ENCODE measurements around the gene STRA8. TPM values are rescaled to one million over a fixed set of nuclear protein-coding genes. Genes with fewer than 3 reads are reported as not detected.

STRA8 gene
- total RNA-seq, 4 donors from 2014 or later = 6.8 TPM; not detected in 3

DNA sequence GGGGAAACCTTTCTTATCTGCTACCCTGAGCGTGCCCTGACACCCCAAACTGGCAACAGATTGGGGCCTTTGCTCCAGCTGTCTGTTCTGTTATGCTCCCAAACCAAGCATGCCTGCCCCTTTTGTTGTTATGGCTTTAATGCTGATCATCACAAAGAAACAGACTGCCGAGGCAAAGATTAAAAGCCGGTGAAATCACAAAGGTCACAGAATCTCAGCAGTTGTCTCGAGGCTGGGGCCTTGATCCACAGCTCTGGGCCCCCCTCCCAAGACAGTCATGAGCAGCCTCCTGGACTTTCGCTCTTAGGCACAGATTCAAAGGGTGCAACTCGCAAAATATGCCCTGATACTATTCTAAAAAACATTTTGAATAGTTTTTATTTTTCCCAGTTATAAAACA, 65.6 kb downstream of the STRA8 start:
- Histone ChIP-seq H3K27me3 (no peaks in the 10 kb centered on the region), H3K4me3 (no peak overlapping the region), H3K4me1 (no peaks in the 10 kb centered on the region), H3K36me3 (no peaks in the 10 kb centered on the region), H3K9me3 (no peaks in the 10 kb centered on the region), H3K27ac (no peak overlapping the region)
- TF ChIP-seq EP300 (IDR thresholded peaks at IDR 0.05) = no peak
- TF ChIP-seq POLR2AphosphoS5 (IDR thresholded peaks at IDR 0.05) = no peak
- TF ChIP-seq, protein P1, sequence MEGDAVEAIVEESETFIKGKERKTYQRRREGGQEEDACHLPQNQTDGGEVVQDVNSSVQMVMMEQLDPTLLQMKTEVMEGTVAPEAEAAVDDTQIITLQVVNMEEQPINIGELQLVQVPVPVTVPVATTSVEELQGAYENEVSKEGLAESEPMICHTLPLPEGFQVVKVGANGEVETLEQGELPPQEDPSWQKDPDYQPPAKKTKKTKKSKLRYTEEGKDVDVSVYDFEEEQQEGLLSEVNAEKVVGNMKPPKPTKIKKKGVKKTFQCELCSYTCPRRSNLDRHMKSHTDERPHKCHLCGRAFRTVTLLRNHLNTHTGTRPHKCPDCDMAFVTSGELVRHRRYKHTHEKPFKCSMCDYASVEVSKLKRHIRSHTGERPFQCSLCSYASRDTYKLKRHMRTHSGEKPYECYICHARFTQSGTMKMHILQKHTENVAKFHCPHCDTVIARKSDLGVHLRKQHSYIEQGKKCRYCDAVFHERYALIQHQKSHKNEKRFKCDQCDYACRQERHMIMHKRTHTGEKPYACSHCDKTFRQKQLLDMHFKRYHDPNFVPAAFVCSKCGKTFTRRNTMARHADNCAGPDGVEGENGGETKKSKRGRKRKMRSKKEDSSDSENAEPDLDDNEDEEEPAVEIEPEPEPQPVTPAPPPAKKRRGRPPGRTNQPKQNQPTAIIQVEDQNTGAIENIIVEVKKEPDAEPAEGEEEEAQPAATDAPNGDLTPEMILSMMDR (IDR thresholded peaks at IDR 0.05) = no peak
- no peak for TF ChIP-seq POLR2A (IDR thresholded peaks at IDR 0.05)
- DNase-seq (ENCODE audit: low spot score in 2 of 2) = no peak
- WGBS = 73% methylated on average over 6 of the region's 6 CpGs

DNA sequence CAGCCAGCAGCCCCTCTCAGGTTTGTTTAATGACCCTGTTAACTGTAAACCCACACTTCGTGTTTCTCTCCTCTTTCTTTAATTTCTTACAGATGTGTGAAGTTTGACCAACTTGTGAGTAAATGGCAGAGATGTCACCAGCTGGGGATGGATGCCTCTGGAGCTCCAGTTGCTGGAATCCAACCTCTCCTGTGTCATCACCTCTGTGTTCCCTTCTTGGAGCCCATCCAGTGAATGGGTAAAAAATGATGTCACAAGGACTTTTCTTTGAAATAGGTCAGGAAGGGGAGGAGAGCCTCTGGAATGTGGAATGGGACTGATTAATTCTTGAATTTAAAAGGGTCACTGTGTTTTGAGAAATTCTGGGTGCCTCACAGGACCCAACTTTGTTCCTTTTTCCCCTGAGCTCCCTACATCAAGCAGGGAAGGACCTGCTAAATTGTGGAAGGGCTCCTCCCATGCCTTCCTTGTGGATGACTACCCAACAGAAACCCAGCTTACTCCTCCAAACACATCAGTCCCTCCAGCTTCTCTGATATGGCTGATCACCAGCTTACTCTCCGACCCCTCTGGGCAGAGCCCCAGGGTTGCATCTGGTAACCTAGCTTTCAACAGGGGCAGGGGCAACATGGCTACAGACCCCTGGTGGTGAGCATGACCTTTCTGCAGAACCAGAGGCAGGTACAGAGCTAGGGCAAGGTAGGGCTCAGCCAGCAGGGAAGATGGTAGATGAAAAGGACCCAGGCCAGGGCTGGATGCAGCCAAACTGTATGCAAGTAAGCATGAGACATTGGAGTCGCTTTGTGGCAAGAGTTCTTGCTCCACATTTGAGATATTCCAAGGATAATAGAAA, 67.5 kb downstream of the STRA8 start:
- no peaks in the 10 kb centered on the region for H3K36me3 ChIP-seq
- no peaks in the 10 kb centered on the region for H3K27me3 ChIP-seq
- TF ChIP-seq, protein P1 (IDR thresholded peaks at IDR 0.05) = no peak
- TF ChIP-seq POLR2AphosphoS5 (IDR thresholded peaks at IDR 0.05) = no peak
- no peak for TF ChIP-seq POLR2A (IDR thresholded peaks at IDR 0.05)
- TF ChIP-seq EP300 (IDR thresholded peaks at IDR 0.05) = no peak
- 79% methylated on average over 3 of the region's 3 CpGs for whole genome bisulfite sequencing
- H3K9me3 ChIP-seq = no peaks in the 10 kb centered on the region
- no peak overlapping the region for H3K27ac ChIP-seq
- no peaks in the 10 kb centered on the region for H3K4me1 ChIP-seq
- no peak for DNase-seq (ENCODE audit: low spot score in 2 of 2)
- no peak overlapping the region for H3K4me3 ChIP-seq

Other genes starting within 250 kb of the STRA8 start
- gene AGBL3, start 247.3 kb upstream of the STRA8 start, total RNA-seq = 1 to 10 TPM in 1 of 4 donors, under 1 TPM in 2, not detected in 1; 0.49 to 2.4 (median 0.94) TPM
- gene TMEM140, start 85.8 kb upstream of the STRA8 start, total RNA-seq = 10 to 100 TPM in 1 of 4 donors, 1 to 10 TPM in 3; 2.7 to 11.0 (median 4.7) TPM
- 10 to 100 TPM; 25.2 to 40.0 (median 32.4) TPM for gene CYREN, start 63.1 kb upstream of the STRA8 start, total RNA-seq
- 10 to 100 TPM; 18.1 to 38.9 (median 29.4) TPM for gene WDR91, start 22.3 kb upstream of the STRA8 start, total RNA-seq